MM.1S (cell line): ENCODE results near the gene KCNB1.

Source experiments
- CTCF ChIP-seq: fragments of 300-600 bp; sonication (generic); IDR thresholded peaks from 2 replicates; pipeline ENCODE4 v1.5.1; 2016; ENCODE audit warnings: antibody characterized with exemption, low read length, mixed read lengths
- EZH2 ChIP-seq: fragments of 300-600 bp; sonication (generic); optimal IDR thresholded peaks from 2 replicates; pipeline ENCODE3; 2017; ENCODE audit warnings: low read depth, mild to moderate bottlenecking, antibody characterized with exemption, low read length, mixed read lengths
- EZH2phosphoT487 ChIP-seq: fragments of 300-600 bp; sonication (generic); IDR thresholded peaks from 2 replicates; pipeline ENCODE4 v1.6.1; 2018; ENCODE audit warnings: antibody characterized with exemption, low read length

- TF ChIP-seq CTCF, result no peak
- no peak for TF ChIP-seq EZH2
- no peak for TF ChIP-seq EZH2phosphoT487
Observed at GRCh38 chr20:49351775-49352174, 130.7 kb downstream of the KCNB1 start.
